ENCODE results near the gene BTNL2. TPM values are rescaled to one million over a fixed set of nuclear protein-coding genes. Genes with fewer than 3 reads are reported as not detected.
"Not testable (repeated sequence)": the region's sequence is repeated elsewhere in the genome, so short reads cannot be mapped to it uniquely, and the experiment has no call there.

Gene BTNL2
- total RNA-seq, 1 donor from 2014 or later = not detected

DNA sequence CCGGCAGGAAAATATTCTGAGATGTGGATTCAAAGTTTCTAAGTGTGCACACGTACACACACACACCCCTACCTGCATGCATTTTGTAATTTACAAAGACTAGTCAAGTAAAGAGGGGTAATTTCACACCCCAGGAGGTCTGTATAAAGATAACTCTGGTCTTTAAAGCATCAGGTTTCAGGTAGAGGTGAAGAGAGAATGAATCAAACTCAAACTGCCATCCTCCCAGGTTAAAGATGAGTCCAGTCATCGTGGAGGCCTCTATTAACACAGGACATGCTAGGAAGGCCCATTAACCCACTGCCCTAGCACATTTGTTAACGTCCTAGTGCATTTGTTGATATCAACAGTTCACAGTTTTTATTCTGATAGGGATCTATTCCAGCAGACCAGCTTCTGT, 29.2 kb upstream of the BTNL2 start:
- no peaks in the 10 kb centered on the region for H3K36me3 Mint-ChIP-seq (ENCODE audit: insufficient read depth)
- H3K4me3 Mint-ChIP-seq (ENCODE audit: low read depth) = no peak overlapping the region
- TF ChIP-seq, protein P1, sequence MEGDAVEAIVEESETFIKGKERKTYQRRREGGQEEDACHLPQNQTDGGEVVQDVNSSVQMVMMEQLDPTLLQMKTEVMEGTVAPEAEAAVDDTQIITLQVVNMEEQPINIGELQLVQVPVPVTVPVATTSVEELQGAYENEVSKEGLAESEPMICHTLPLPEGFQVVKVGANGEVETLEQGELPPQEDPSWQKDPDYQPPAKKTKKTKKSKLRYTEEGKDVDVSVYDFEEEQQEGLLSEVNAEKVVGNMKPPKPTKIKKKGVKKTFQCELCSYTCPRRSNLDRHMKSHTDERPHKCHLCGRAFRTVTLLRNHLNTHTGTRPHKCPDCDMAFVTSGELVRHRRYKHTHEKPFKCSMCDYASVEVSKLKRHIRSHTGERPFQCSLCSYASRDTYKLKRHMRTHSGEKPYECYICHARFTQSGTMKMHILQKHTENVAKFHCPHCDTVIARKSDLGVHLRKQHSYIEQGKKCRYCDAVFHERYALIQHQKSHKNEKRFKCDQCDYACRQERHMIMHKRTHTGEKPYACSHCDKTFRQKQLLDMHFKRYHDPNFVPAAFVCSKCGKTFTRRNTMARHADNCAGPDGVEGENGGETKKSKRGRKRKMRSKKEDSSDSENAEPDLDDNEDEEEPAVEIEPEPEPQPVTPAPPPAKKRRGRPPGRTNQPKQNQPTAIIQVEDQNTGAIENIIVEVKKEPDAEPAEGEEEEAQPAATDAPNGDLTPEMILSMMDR (IDR thresholded peaks at IDR 0.05; ENCODE audit: unreplicated experiment) = no peak
- H3K4me1 Mint-ChIP-seq (ENCODE audit: low read depth) = no peaks in the 10 kb centered on the region
- no peak for DNase-seq (ENCODE audit: low spot score, unreplicated experiment)
- peaks cover 13% of the 10 kb centered on the region for H3K27me3 Mint-ChIP-seq
- no peaks in the 10 kb centered on the region for H3K9me3 Mint-ChIP-seq (ENCODE audit: low read depth)
- no peak overlapping the region for H3K27ac Mint-ChIP-seq

DNA sequence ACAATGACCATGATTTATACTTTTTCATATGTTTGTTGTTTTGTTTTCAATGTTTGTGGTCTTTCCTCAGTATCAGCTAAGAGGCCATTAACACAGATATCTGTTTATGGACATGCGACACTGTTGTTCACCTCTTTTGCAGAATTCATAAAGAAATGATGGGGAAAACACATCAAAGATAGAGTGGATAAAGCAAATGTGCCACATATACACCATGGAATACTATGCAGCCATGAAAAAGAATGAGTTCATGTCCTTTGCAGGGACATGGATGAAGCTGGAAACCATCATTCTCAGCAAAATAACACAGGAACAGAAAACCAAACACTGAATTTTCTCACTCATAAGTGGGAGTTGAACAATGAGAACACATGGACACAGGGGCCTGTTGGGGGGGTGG, 27.0 kb upstream of the BTNL2 start:
- H3K27ac Mint-ChIP-seq; H3K4me3 Mint-ChIP-seq (ENCODE audit: low read depth); H3K36me3 Mint-ChIP-seq (ENCODE audit: insufficient read depth); H3K4me1 Mint-ChIP-seq (ENCODE audit: low read depth); H3K9me3 Mint-ChIP-seq (ENCODE audit: low read depth); H3K27me3 Mint-ChIP-seq; DNase-seq (ENCODE audit: low spot score, unreplicated experiment): not testable (repeated sequence)

DNA sequence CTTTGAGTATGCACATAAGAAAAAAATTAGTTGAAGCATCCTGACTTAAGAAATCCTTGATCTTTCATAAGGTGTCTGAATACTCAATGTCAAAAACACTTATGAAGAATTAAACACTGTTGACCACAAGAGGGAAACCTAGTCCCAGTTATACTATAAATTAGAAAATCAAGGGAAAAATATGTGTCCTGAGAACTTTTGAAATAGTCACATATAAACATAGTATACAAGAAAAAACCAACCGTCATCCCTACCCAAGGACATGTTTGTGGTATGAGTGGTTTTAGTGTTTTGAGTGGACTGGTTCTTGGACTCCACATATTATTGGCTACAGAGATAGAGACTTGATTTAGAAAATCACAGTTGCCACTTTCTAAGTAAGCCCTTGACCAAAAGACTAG, 25.1 kb upstream of the BTNL2 start:
- DNase-seq (ENCODE audit: low spot score, unreplicated experiment) = no peak
- H3K4me3 Mint-ChIP-seq (ENCODE audit: low read depth) = no peak overlapping the region
- no peaks in the 10 kb centered on the region for H3K36me3 Mint-ChIP-seq (ENCODE audit: insufficient read depth)
- TF ChIP-seq, protein P1 (IDR thresholded peaks at IDR 0.05; ENCODE audit: unreplicated experiment) = peak; percentile 73
- peaks cover 10% of the 10 kb centered on the region for H3K27me3 Mint-ChIP-seq
- H3K27ac Mint-ChIP-seq = no peak overlapping the region
- H3K9me3 Mint-ChIP-seq (ENCODE audit: low read depth) = peaks cover 4% of the 10 kb centered on the region
- H3K4me1 Mint-ChIP-seq (ENCODE audit: low read depth) = no peaks in the 10 kb centered on the region

DNA sequence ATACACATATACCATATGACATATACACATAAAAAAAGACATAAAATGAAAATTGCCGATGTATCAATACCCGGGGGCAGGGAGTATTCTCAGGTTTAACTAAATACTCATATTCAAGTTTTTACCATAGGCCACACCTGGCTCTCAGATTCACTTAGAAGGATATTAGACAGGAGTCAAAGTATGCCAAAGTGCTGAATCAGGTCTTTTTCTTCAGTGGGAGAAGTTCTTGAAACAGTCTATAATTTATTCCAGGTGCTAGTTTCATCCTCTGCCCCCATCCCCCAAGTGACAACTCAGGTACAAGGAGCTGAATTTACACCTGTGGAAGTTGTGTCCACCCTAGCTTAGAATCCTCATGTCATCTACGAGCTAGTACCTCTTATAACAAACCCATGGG, 24.2 kb upstream of the BTNL2 start:
- peaks cover 10% of the 10 kb centered on the region for H3K27me3 Mint-ChIP-seq
- DNase-seq (ENCODE audit: low spot score, unreplicated experiment) = no peak
- TF ChIP-seq, protein P1 (IDR thresholded peaks at IDR 0.05; ENCODE audit: unreplicated experiment) = no peak
- H3K4me1 Mint-ChIP-seq (ENCODE audit: low read depth) = no peaks in the 10 kb centered on the region
- no peak overlapping the region for H3K27ac Mint-ChIP-seq
- H3K9me3 Mint-ChIP-seq (ENCODE audit: low read depth) = peaks cover 7% of the 10 kb centered on the region
- H3K36me3 Mint-ChIP-seq (ENCODE audit: insufficient read depth) = no peaks in the 10 kb centered on the region
- no peak overlapping the region for H3K4me3 Mint-ChIP-seq (ENCODE audit: low read depth)

DNA sequence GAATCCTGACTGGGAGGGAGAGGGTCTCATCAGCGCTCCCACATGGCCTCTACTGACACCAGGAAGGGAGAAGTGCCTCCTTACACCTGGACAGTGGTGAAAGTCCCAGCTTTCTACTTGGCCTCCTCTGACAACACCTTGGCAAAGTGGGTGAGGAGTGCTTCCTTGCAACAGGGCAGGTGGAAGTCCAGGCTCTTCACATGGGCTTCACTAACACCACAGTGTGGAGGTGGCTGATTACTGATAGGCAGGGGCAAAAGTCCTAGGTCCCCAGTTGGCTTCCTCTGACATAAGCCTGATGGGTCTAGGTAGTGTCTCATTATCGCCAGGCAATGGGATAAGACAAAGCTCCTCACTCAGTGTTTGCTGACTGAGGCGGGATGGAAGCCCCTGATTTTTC, 23.2 kb upstream of the BTNL2 start:
- H3K4me1 Mint-ChIP-seq (ENCODE audit: low read depth) = no peaks in the 10 kb centered on the region
- H3K4me3 Mint-ChIP-seq (ENCODE audit: low read depth) = no peak overlapping the region
- H3K27ac Mint-ChIP-seq = no peak overlapping the region
- TF ChIP-seq, protein P1 (IDR thresholded peaks at IDR 0.05; ENCODE audit: unreplicated experiment) = no peak
- no peak for DNase-seq (ENCODE audit: low spot score, unreplicated experiment)
- H3K27me3 Mint-ChIP-seq = peaks cover 10% of the 10 kb centered on the region
- H3K9me3 Mint-ChIP-seq (ENCODE audit: low read depth) = peaks cover 7% of the 10 kb centered on the region
- no peaks in the 10 kb centered on the region for H3K36me3 Mint-ChIP-seq (ENCODE audit: insufficient read depth)

DNA sequence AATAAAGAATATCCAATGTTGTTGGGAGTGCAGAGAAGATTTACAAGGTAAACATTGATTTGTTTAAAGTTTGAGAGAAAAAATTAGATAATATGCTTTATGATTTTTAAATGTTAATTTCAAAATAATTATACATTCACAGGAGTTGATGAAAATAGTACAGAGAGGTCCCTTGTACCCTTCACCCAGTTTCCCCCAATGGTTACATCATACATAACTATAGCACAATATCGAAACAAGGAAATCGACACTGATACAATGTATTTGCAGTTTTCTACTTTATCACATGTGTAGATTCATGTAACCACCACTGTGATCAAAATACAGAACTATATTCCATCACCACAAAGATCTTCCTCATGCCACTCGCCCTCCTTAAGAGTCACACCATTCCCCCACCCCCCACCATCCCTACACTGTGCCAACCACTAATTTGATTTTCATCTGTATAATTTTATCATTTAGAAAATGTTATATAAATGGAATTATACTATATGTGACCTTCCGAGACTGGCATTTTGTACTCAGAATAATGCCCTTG, 21.0 kb upstream of the BTNL2 start:
- no peak for DNase-seq (ENCODE audit: low spot score, unreplicated experiment)
- no peak overlapping the region for H3K27ac Mint-ChIP-seq
- no peaks in the 10 kb centered on the region for H3K36me3 Mint-ChIP-seq (ENCODE audit: insufficient read depth)
- TF ChIP-seq, protein P1 (IDR thresholded peaks at IDR 0.05; ENCODE audit: unreplicated experiment) = no peak
- peaks cover 2% of the 10 kb centered on the region for H3K27me3 Mint-ChIP-seq
- H3K4me3 Mint-ChIP-seq (ENCODE audit: low read depth) = no peak overlapping the region
- H3K9me3 Mint-ChIP-seq (ENCODE audit: low read depth) = peaks cover 7% of the 10 kb centered on the region
- H3K4me1 Mint-ChIP-seq (ENCODE audit: low read depth) = no peaks in the 10 kb centered on the region
